Fibroblast of lung (primary cell): ENCODE data around the gene MLXIPL. TPM values are rescaled to one million over a fixed set of nuclear protein-coding genes. Genes with fewer than 3 reads are reported as not detected.
"Not testable (repeated sequence)": the region's sequence is repeated elsewhere in the genome, so short reads cannot be mapped to it uniquely, and the experiment has no call there.

Experiments
- DNase-seq, 2 donors: peaks; one replicate each; pipeline versions ENCODE4 v3.0.0 to v3.0.0-alpha.2; 2010; ENCODE audit warnings: low read depth in 2 of 2
- H2AFZ ChIP-seq: 2 replicates; pipeline ENCODE4 v1.5.1; 2012; ENCODE audit warnings: low read length, control low read depth, inconsistent platforms
- H3K27ac ChIP-seq: 2 replicates; pipeline ENCODE4 v1.5.1; 2011; ENCODE audit warnings: low read length, control low read depth; ENCODE audit not compliant: insufficient read depth
- H3K27me3 ChIP-seq: 2 replicates; pipeline ENCODE4 v1.5.1; 2011; ENCODE audit warnings: mild to moderate bottlenecking, low read length; ENCODE audit not compliant: control insufficient read depth, insufficient read depth
- H3K36me3 ChIP-seq: 2 replicates; pipeline ENCODE4 v1.5.1; 2011; ENCODE audit warnings: low read length; ENCODE audit not compliant: control insufficient read depth, insufficient read depth
- H3K4me1 ChIP-seq: 2 replicates; pipeline ENCODE4 v1.5.1; 2011; ENCODE audit warnings: low read length; ENCODE audit not compliant: control insufficient read depth, insufficient read depth; ENCODE audit errors: extremely low read depth
- H3K4me2 ChIP-seq: 2 replicates; pipeline ENCODE4 v1.5.1; 2011; ENCODE audit warnings: low read length, control low read depth; ENCODE audit not compliant: insufficient read depth; ENCODE audit errors: extremely low read depth
- H3K4me3 ChIP-seq, 4 experiments: fragments of 200-600 bp in 1 of 4; sonication (generic) in 1 of 4; replicated peaks in 1 of 4; 2 replicates each; pipeline ENCODE4 v1.5.1; 2011 to 2016; ENCODE audit warnings: low read length in 4 of 4, low read depth in 3 of 4, mild to moderate bottlenecking in 3 of 4, control low read depth in 2 of 4, inconsistent platforms in 1 of 4, mixed read lengths in 1 of 4; ENCODE audit not compliant: insufficient read depth in 1 of 4; ENCODE audit errors: control extremely low read depth in 1 of 4
- H3K79me2 ChIP-seq: 2 replicates; pipeline ENCODE4 v1.5.1; 2012; ENCODE audit warnings: mild to moderate bottlenecking, low read length, inconsistent platforms; ENCODE audit not compliant: control insufficient read depth, insufficient read depth
- H3K9ac ChIP-seq: 2 replicates; pipeline ENCODE4 v1.5.1; 2011; ENCODE audit warnings: mild to moderate bottlenecking, low read length, control low read depth; ENCODE audit not compliant: insufficient read depth
- H3K9me3 ChIP-seq: 2 replicates; pipeline ENCODE4 v1.5.1; 2012; ENCODE audit warnings: low read depth, low read length; ENCODE audit not compliant: control insufficient read depth, insufficient read depth
- H4K20me1 ChIP-seq: 2 replicates; pipeline ENCODE4 v1.5.1; 2011; ENCODE audit warnings: low read length; ENCODE audit not compliant: control insufficient read depth, insufficient read depth; ENCODE audit errors: extremely low read depth
- EZH2 ChIP-seq: IDR thresholded peaks from 2 replicates; pipeline ENCODE4 v1.5.1; 2012; ENCODE audit warnings: low read length, control low read depth, mild to moderate bottlenecking; ENCODE audit errors: missing control alignments
- polyA plus RNA-seq, 2 donors: library from polyadenylated mRNA; depleted of rRNA in 1 of 2; stranded (reverse) in 1 of 2; unstranded in 1 of 2; fragments of >200 nt; gene quantifications; 2 replicates each; pipeline ENCODE4 v1.2.1, GENCODE V29; 2011 to 2012; ENCODE audit warnings: missing spikeins in 1 of 2
- total RNA-seq: library from RNA; depleted of rRNA; stranded (reverse); fragments of >200 nt; gene quantifications from 2 replicates; pipeline ENCODE4 v1.2.1, GENCODE V29; 2014
- TF ChIP-seq, protein P1 (sequence below), 2 donors: IDR thresholded peaks in 1 of 2; conservative IDR thresholded peaks in 1 of 2; 1 replicate in 1 of 2; 2 replicates in 1 of 2; pipeline ENCODE4 v1.5.1; 2011 to 2012; ENCODE audit warnings: low read length in 2 of 2, control low read depth in 1 of 2, inconsistent platforms in 1 of 2, low read depth in 1 of 2, mild to moderate bottlenecking in 1 of 2

Gene MLXIPL
- total and polyA plus RNA-seq, 2 donors (not counting 1 experiment from before 2014, with no cell fraction given), result not detected

DNA sequence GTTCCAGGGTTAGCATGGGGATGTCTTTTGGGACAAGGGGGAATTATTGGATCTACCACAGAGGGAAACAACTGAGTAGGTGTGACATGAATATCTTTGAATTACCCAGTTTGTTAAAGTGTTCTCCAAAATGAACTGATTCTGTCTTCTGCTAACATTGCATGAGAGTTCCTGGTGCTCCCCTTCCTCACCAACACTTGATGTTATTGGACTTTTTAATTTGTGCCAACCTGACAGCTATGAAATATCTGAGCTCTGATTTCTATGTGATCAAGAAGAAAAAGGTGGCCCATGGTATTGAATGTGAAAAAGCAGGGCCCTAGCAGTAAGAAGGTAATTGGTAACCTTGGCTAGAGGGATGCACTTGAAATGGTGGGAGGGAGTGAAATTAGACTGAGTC lies 38.7 kb upstream of the MLXIPL start:
- no peaks in the 10 kb centered on the region for H4K20me1 ChIP-seq
- no peaks in the 10 kb centered on the region for H3K4me1 ChIP-seq
- H3K27me3 ChIP-seq, result no peaks in the 10 kb centered on the region
- H2AFZ ChIP-seq, result no peak overlapping the region
- no peaks in the 10 kb centered on the region for H3K79me2 ChIP-seq
- H3K4me2 ChIP-seq, result no peak overlapping the region
- TF ChIP-seq EZH2, result no peak
- DNase-seq, result no peak
- H3K36me3 ChIP-seq, result no peaks in the 10 kb centered on the region
- H3K27ac ChIP-seq, result no peak overlapping the region
- no peaks in the 10 kb centered on the region for H3K9me3 ChIP-seq
- H3K9ac ChIP-seq, result no peak overlapping the region
- no peak overlapping the region for H3K4me3 ChIP-seq

- not testable (repeated sequence) for H3K4me3 ChIP-seq, H3K27me3 ChIP-seq, H3K27ac ChIP-seq, H3K36me3 ChIP-seq, H4K20me1 ChIP-seq, DNase-seq, H3K4me2 ChIP-seq, H3K4me1 ChIP-seq, H3K9ac ChIP-seq, H3K79me2 ChIP-seq, H3K9me3 ChIP-seq, H2AFZ ChIP-seq
Observed at GRCh38 chr7:73660594-73660993, 36.3 kb upstream of the MLXIPL start.

DNA sequence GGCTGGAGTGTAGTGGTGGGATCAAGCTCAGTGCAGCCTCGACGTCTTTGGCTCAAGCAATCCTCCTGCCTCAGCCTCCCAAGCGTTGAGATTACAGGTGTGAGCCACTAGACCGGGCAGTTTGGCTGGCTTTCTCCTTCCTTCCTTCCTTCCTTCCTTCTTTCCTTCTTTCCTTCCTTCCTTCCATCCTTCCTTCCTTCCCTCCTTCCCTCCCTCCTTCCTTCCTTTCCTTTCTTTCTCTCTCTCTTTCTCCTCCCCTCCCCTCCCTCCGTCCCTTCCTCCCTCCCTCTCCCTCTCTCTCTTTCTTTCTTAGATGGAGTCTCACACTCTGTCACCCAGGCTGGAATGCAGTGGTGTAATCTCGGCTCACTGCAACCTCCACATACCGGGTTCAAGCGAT lies 35.7 kb upstream of the MLXIPL start:
- no peaks in the 10 kb centered on the region for H4K20me1 ChIP-seq
- no peaks in the 10 kb centered on the region for H3K4me1 ChIP-seq
- no peak overlapping the region for H3K27ac ChIP-seq
- no peak for TF ChIP-seq EZH2
- TF ChIP-seq, protein P1, sequence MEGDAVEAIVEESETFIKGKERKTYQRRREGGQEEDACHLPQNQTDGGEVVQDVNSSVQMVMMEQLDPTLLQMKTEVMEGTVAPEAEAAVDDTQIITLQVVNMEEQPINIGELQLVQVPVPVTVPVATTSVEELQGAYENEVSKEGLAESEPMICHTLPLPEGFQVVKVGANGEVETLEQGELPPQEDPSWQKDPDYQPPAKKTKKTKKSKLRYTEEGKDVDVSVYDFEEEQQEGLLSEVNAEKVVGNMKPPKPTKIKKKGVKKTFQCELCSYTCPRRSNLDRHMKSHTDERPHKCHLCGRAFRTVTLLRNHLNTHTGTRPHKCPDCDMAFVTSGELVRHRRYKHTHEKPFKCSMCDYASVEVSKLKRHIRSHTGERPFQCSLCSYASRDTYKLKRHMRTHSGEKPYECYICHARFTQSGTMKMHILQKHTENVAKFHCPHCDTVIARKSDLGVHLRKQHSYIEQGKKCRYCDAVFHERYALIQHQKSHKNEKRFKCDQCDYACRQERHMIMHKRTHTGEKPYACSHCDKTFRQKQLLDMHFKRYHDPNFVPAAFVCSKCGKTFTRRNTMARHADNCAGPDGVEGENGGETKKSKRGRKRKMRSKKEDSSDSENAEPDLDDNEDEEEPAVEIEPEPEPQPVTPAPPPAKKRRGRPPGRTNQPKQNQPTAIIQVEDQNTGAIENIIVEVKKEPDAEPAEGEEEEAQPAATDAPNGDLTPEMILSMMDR (conservative IDR thresholded peaks at IDR 0.05 in 1 of 2, IDR thresholded peaks at IDR 0.05 in 1 of 2; ENCODE audit: low read depth in 1 of 2, low read length in 2 of 2), result no peak
- DNase-seq, result no peak
- H3K36me3 ChIP-seq, result no peaks in the 10 kb centered on the region
- H3K27me3 ChIP-seq, result no peaks in the 10 kb centered on the region
- H3K9ac ChIP-seq, result no peak overlapping the region
- H3K9me3 ChIP-seq, result no peaks in the 10 kb centered on the region
- H3K4me2 ChIP-seq, result no peak overlapping the region
- no peaks in the 10 kb centered on the region for H3K79me2 ChIP-seq
- H2AFZ ChIP-seq, result no peak overlapping the region
- H3K4me3 ChIP-seq, result no peak overlapping the region

DNA sequence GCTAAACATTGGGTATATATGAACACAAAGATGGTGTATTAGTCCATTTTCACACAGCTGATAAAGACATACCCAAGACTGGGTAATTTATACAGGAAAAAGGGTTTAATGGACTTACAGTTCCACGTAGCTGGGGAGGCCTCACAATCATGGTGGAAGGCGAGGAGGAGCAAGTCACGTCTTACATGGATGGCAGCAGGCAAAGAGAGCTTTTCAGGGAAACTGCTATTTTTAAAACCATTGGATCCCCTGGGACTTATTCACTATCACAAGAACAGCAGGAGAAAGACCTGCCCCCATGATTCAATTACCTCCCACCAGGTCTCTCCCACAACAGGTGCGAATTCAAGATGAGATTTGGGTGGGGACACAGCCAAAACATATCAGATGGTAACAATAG lies 31.0 kb upstream of the MLXIPL start:
- not testable (repeated sequence) for H2AFZ ChIP-seq, H3K9ac ChIP-seq, H3K4me1 ChIP-seq, H3K4me3 ChIP-seq, DNase-seq, H3K27ac ChIP-seq, H3K36me3 ChIP-seq, H3K9me3 ChIP-seq, H4K20me1 ChIP-seq, H3K79me2 ChIP-seq, H3K4me2 ChIP-seq
- peaks cover 13% of the 10 kb centered on the region for H3K27me3 ChIP-seq
